Kidney (tissue), 14 donors: ENCODE data around the gene AATK. TPM values are rescaled to one million over a fixed set of nuclear protein-coding genes. Genes with fewer than 3 reads are reported as not detected.

Source experiments
- DNase-seq, 5 donors: peaks; one replicate each; pipeline ENCODE4 v3.0.0-alpha.2; 2013 to 2020
- FAIRE-seq: peaks from 2 replicates; lab custom pipeline; 2012; peaks lifted over from hg19 to GRCh38; lab: Jason Lieb, UNC
- H3K27ac ChIP-seq, 2 donors: one replicate each; pipeline ENCODE4 v1.7.0; 2013; ENCODE audit warnings: low read depth in 2 of 2, low read length in 2 of 2, inconsistent platforms in 1 of 2
- H3K27me3 ChIP-seq: one replicate; pipeline ENCODE4 v1.7.1; 2013; ENCODE audit warnings: low read length, inconsistent platforms; ENCODE audit not compliant: control insufficient read depth, insufficient read depth
- H3K36me3 ChIP-seq, 3 donors: one replicate each; pipeline versions ENCODE4 v1.7.0 to v1.7.1; 2013; ENCODE audit warnings: low read length in 3 of 3, control low read depth in 1 of 3, inconsistent platforms in 1 of 3; ENCODE audit not compliant: insufficient read depth in 3 of 3, control insufficient read depth in 2 of 3
- H3K4me1 ChIP-seq, 3 donors: one replicate each; pipeline versions ENCODE4 v1.7.0 to v1.7.1; 2013; ENCODE audit warnings: low read length in 3 of 3, inconsistent platforms in 1 of 3, low read depth in 1 of 3; ENCODE audit not compliant: control insufficient read depth in 2 of 3, insufficient read depth in 2 of 3
- H3K4me3 ChIP-seq, 3 donors: one replicate each; pipeline versions ENCODE4 v1.7.0 to v1.8.1; 2013; ENCODE audit warnings: low read length in 3 of 3, control low read depth in 1 of 3, inconsistent platforms in 1 of 3
- H3K9ac ChIP-seq, 3 donors: one replicate each; pipeline versions ENCODE4 v1.7.0 to v1.7.1; 2013; ENCODE audit warnings: low read length in 3 of 3, control low read depth in 1 of 3, inconsistent platforms in 1 of 3
- H3K9me3 ChIP-seq, 3 donors: one replicate each; pipeline versions ENCODE4 v1.7.0 to v1.7.1; 2013; ENCODE audit warnings: low read length in 3 of 3, control low read depth in 1 of 3, inconsistent platforms in 1 of 3; ENCODE audit not compliant: control insufficient read depth in 2 of 3, insufficient read depth in 1 of 3
- intact Hi-C: fragments of 100-400 bp; cut with DNase I; formaldehyde crosslinking; loops from one replicate; pipeline ENCODE4 v1.11.1; 2022
- polyA plus RNA-seq: library from polyadenylated mRNA; stranded (reverse); fragments of 350-450 nt; fragmentation: Illumina TruSeq; extraction: RNeasy Lipid Tissue Mini Kit (QIAGEN cat#74804); gene quantifications from one replicate; pipeline ENCODE4 v1.2.3, GENCODE V29; 2014; ENCODE audit warnings: low read depth, low replicate concordance; ENCODE audit not compliant: insufficient read depth
- total RNA-seq: library from RNA; stranded (reverse); fragmentation: NEBNext Ultra II Directional; extraction: Animal tissue kit (Norgen Biotek cat#: 25700); gene quantifications from one replicate; pipeline ENCODE4 v1.2.1, GENCODE V29; 2021
- TF ChIP-seq, protein P1 (sequence below): IDR thresholded peaks from 3 replicates; pipeline ENCODE4 v1.5.1; 2012; ENCODE audit warnings: mild to moderate bottlenecking, moderate library complexity, borderline replicate concordance; ENCODE audit not compliant: insufficient read depth; ENCODE audit errors: extremely low read depth
- donor health status: control.
- donor health status: control.
- donor health status: control.
- donor health status: control.
- donor health status: control.
- donor health status: DM: yes; HTN: yes; CAD: no.
- donor health status: Normal renal cell carcinoma (clear cell type).

AATK gene
- total and polyA plus RNA-seq, 2 donors from 2014 or later: 0.65 to 4.2 TPM

DNA sequence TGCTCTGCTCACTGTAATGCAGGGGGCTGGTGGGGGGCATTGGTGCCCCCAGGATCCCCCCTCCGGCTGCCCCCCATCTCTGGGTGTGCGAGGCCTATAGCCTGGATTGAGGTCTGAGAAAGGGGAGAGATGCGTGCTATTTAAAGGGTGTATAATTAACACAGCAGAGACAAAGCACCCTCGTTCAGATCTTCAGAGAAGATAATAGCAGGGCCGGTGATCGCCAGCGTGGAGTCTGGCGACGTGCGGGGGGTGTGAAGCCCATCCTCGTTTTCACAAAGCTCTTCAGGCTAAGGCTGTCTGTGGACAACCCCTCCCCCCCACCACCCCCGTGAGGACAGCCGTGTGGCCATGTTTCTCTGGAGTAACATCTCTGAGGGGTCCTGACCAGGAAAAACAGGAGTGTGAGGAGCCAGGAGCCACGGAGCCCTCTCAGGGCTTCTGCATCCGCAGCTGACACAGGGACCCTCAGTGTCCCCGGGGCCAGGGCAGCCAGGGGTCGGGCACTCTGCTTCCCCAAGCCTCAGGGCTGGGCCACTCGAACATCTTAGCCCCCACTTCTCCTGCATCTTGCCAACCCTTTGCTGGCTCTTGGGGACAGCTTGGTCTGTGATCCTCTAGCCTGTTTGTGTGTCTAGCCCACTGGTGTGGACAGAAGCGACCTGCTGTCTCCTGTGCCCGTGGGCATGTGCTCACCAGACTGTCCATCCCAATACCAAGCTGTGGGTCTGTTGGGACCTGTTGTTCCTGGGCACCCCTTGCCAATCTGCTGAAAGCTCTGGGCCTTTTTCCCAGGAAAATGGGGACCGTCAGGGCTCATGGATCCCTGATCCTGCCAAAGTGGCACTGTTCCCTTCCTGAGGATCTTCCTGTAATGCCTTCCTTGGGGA is 72.2 kb downstream of the AATK start:
- no peak overlapping the region for H3K9ac ChIP-seq
- DNase-seq (no peak), FAIRE-seq (no peak)
- H3K27me3 ChIP-seq: no peaks in the 10 kb centered on the region
- no peak overlapping the region for H3K4me3 ChIP-seq
- H3K9me3 ChIP-seq: no peaks in the 10 kb centered on the region
- H3K4me1 ChIP-seq: peaks cover 0 to 15% (median 3%) of the 10 kb centered on the region in 3 donors
- H3K36me3 ChIP-seq: no peaks in the 10 kb centered on the region
- intact Hi-C loops: no loop called here
- TF ChIP-seq, protein P1, sequence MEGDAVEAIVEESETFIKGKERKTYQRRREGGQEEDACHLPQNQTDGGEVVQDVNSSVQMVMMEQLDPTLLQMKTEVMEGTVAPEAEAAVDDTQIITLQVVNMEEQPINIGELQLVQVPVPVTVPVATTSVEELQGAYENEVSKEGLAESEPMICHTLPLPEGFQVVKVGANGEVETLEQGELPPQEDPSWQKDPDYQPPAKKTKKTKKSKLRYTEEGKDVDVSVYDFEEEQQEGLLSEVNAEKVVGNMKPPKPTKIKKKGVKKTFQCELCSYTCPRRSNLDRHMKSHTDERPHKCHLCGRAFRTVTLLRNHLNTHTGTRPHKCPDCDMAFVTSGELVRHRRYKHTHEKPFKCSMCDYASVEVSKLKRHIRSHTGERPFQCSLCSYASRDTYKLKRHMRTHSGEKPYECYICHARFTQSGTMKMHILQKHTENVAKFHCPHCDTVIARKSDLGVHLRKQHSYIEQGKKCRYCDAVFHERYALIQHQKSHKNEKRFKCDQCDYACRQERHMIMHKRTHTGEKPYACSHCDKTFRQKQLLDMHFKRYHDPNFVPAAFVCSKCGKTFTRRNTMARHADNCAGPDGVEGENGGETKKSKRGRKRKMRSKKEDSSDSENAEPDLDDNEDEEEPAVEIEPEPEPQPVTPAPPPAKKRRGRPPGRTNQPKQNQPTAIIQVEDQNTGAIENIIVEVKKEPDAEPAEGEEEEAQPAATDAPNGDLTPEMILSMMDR: no peak
- H3K27ac ChIP-seq: peak overlapping the region in 1 of 2 donors; percentile 53

DNA sequence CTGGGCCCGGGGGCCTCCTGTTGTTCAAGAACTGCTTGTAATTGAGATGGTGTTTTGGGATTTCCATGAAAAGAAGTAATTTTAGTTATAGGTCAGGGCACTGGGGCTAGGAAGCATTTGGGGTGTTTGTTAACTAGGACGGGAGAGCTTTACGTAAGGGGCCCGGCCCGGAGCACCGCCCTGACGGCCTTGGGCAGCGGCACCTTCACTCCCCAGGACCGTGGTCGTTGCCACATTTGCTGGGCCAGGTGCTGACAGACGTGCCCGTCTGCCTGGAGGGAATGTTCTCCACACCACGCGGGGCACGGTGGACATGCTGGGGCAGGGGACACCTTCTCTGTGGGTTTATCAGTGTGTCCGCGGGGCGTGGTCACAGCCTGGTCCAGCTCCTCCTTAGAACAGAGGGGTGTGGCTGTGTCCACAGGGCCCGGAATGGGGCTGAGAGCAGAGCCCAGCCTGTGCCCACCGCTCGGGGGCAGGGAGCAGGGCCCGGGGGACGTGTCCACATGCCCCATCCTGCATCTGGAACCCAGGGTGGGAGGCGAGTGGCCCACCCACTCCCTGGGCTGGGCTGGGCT is 73.4 kb downstream of the AATK start:
- Histone ChIP-seq H3K4me1 (peaks cover 0 to 13% (median 1%) of the 10 kb centered on the region in 3 donors), H3K27me3 (no peaks in the 10 kb centered on the region), H3K9me3 (no peaks in the 10 kb centered on the region), H3K36me3 (peaks cover 0 to 9% (median 0%) of the 10 kb centered on the region in 3 donors), H3K4me3 (no peak overlapping the region), H3K27ac (no peak overlapping the region), H3K9ac (no peak overlapping the region)
- DNase-seq (no peak), FAIRE-seq (no peak)
- TF ChIP-seq, protein P1: no peak
- intact Hi-C loops: no loop called here

DNA sequence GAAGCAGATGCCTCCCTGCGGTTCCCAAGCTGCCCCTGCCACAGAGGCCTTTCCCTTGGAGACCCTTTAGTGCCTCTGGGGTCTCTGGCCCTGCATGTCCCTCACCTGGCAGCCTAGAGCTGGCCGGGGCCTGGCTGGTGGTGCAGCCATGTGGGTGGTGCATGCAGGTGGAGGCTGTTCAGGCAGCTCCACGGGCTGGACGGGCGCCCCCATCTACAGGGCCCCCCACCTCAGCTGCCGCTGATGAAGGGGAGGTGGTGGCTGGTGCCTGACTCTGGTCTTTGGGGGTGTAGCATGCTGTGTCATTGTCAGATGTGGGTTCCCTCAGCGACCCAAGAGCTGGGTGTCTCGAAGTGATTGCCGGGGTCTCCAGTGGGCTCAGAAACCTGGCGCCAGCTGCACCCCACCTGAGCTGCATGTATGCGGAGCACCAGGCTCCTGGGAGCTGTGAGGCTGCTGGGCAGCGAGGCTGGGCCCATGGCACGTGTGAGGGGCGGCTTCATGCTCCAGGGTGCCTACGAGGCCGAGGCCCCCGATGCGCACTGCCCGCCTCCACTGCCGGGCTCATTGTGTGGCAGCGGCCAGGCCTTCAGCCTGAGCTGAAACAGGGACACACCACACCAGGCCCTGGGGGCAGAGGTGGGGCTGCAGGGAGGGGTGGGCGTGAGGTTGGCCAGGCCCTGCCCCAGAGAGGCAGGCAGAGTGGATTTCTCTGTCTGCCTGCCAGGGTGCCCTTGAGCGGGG is 74.1 kb downstream of the AATK start:
- Histone ChIP-seq H3K4me3 (no peak overlapping the region), H3K27ac (no peak overlapping the region), H3K36me3 (peaks cover 0 to 16% (median 0%) of the 10 kb centered on the region in 3 donors), H3K9ac (no peak overlapping the region), H3K27me3 (no peaks in the 10 kb centered on the region), H3K4me1 (peaks cover 0 to 9% (median 0%) of the 10 kb centered on the region in 3 donors), H3K9me3 (no peaks in the 10 kb centered on the region)
- intact Hi-C loops: no loop called here
- no peak for DNase-seq
- TF ChIP-seq, protein P1: no peak
- FAIRE-seq: no peak
